K562 (cell line): ENCODE measurements around the gene HK1. TPM values are rescaled to one million over a fixed set of nuclear protein-coding genes. Genes with fewer than 3 reads are reported as not detected.

Experiments used
- ATAC-seq: fragments of 200-7000 bp; cut with Tn5 transposase; 3 replicates; pipeline ENCODE4 v1.9.1; 2020; ENCODE audit warnings: moderate library complexity
- BruUV-seq: library from RNA; stranded (reverse); fragments of 400-500 nt; replicated peaks from 2 replicates; lab custom pipeline; 2021; lab: Mats Ljungman, UMichigan
- CTCF ChIA-PET: fragments of 300-600 bp; formaldehyde crosslinking; extraction: SDS; loops from one replicate; lab custom pipeline; 2021; ENCODE audit warnings: low intra/inter-chr PET ratio; lab: Yijun Ruan, JAX
- POLR2A ChIA-PET: fragments of 300-600, 350-650 bp; sonication (Branson Sonifier 250); formaldehyde crosslinking; extraction: SDS; loops from one replicate; lab custom pipeline; 2021; ENCODE audit warnings: antibody characterized with exemption, inconsistent platforms; lab: Yijun Ruan, JAX
- DNase-seq, 4 experiments: peaks; one replicate each; pipeline versions ENCODE4 v3.0.0 to v3.0.0-alpha.2; 2011 to 2018; ENCODE audit warnings: low spot score in 3 of 4, mixed read lengths in 3 of 4; ENCODE audit errors: extremely low read depth in 1 of 4
- FAIRE-seq: peaks from 2 replicates; lab custom pipeline; 2011; peaks lifted over from hg19 to GRCh38; lab: Jason Lieb, UNC
- H2AFZ ChIP-seq: 2 replicates; pipeline ENCODE4 v1.6.0; 2011; ENCODE audit warnings: low read depth, low read length, control low read depth, inconsistent platforms
- H3K27ac ChIP-seq: fragments of 200-600 bp; 3 replicates; pipeline ENCODE4 v1.8.0; 2011; ENCODE audit warnings: low read depth, mild to moderate bottlenecking, control low read depth, inconsistent platforms, low read length, moderate library complexity, mixed read lengths; ENCODE audit errors: extremely low read depth
- H3K27me3 ChIP-seq, 2 experiments: fragments of 300-600 bp in 1 of 2; 2 replicates in 1 of 2; 3 replicates in 1 of 2; pipeline versions ENCODE4 v1.6.0 to v1.8.0; 2011; ENCODE audit warnings: inconsistent platforms in 2 of 2, low read length in 2 of 2, mild to moderate bottlenecking in 1 of 2, mixed read lengths in 1 of 2, moderate library complexity in 1 of 2; ENCODE audit not compliant: control insufficient read depth in 2 of 2, insufficient read depth in 2 of 2
- H3K36me3 ChIP-seq: fragments of 300-600 bp; 3 replicates; pipeline ENCODE4 v1.8.0; 2011; ENCODE audit warnings: mild to moderate bottlenecking, low read length, inconsistent platforms; ENCODE audit not compliant: control insufficient read depth, insufficient read depth
- H3K4me1 ChIP-seq, 2 experiments: fragments of 200-600 bp in 1 of 2; replicated peaks in 1 of 2; 2 replicates in 1 of 2; 3 replicates in 1 of 2; pipeline versions ENCODE4 v1.5.1 to v1.8.0; 2011; ENCODE audit warnings: inconsistent platforms in 2 of 2, low read length in 2 of 2, mild to moderate bottlenecking in 1 of 2, mixed read lengths in 1 of 2, moderate library complexity in 1 of 2; ENCODE audit not compliant: control insufficient read depth in 2 of 2, insufficient read depth in 2 of 2
- H3K4me2 ChIP-seq: 2 replicates; pipeline ENCODE4 v1.6.1; 2011; ENCODE audit warnings: low read length, control low read depth, inconsistent platforms, mixed read lengths; ENCODE audit not compliant: insufficient read depth
- H3K4me3 ChIP-seq: fragments of 200-600 bp; sonication (generic), shearing (Covaris generic); 2 replicates; pipeline ENCODE4 v1.5.1; 2016; ENCODE audit warnings: control low read depth, inconsistent platforms
- H3K79me2 ChIP-seq: fragments of 200-600 bp; 3 replicates; pipeline ENCODE4 v1.8.0; 2011; ENCODE audit warnings: low read length, inconsistent platforms; ENCODE audit not compliant: control insufficient read depth, insufficient read depth
- H3K9ac ChIP-seq, 2 experiments: 2 replicates each; pipeline versions ENCODE4 v1.6.0 to v1.6.1; 2011; ENCODE audit warnings: low read depth in 2 of 2, low read length in 2 of 2, control low read depth in 1 of 2, inconsistent platforms in 1 of 2, mild to moderate bottlenecking in 1 of 2, mixed read lengths in 1 of 2; ENCODE audit not compliant: insufficient read depth in 1 of 2
- H3K9me1 ChIP-seq: one replicate; pipeline ENCODE4 v1.6.0; 2011; ENCODE audit warnings: inconsistent platforms, mild to moderate bottlenecking, low read length, moderate library complexity; ENCODE audit not compliant: control insufficient read depth, insufficient read depth
- H3K9me3 ChIP-seq: replicated peaks from 2 replicates; pipeline ENCODE4 v1.5.1; 2011; ENCODE audit warnings: low read depth, low read length, inconsistent platforms; ENCODE audit not compliant: control insufficient read depth, insufficient read depth
- H4K20me1 ChIP-seq: replicated peaks from 2 replicates; pipeline ENCODE4 v1.6.1; 2011; ENCODE audit warnings: low read length, inconsistent platforms, mixed read lengths; ENCODE audit not compliant: control insufficient read depth, insufficient read depth
- POLR2G ChIP-seq: fragments of 200-400 bp; formaldehyde crosslinking; IDR thresholded peaks from 2 replicates; pipeline ENCODE4 v1.6.1; 2017; ENCODE audit warnings: low read depth, mild to moderate bottlenecking, antibody characterized with exemption, low read length, moderate library complexity
- RBM22 ChIP-seq: fragments of 200-400 bp; formaldehyde crosslinking; IDR thresholded peaks from 2 replicates; pipeline ENCODE4 v1.6.1; 2018; ENCODE audit warnings: low read length, low read depth; ENCODE audit not compliant: poor library complexity, severe bottlenecking
- STAT5B ChIP-seq: fragments of 250-450 bp; sonication (Bioruptor Pico); IDR thresholded peaks from 2 replicates; pipeline ENCODE4 v1.8.0; 2021; ENCODE audit warnings: mild to moderate bottlenecking, inconsistent platforms
- ZNF551 ChIP-seq: fragments of 250-450 bp; sonication (Bioruptor Pico); IDR thresholded peaks from 2 replicates; pipeline ENCODE4 v1.5.0; 2021; ENCODE audit warnings: mild to moderate bottlenecking, moderate library complexity
- WGBS: fragments of 100-300 bp; shearing (Covaris generic); methylation state at CpG from one replicate; pipeline ENCODE4 v1.1.6; 2016; ENCODE audit warnings: low coverage, mixed read lengths; ENCODE audit not compliant: insufficient coverage; ENCODE audit errors: missing lambda C conversion rate; 5-methylcytosine and 5-hydroxymethylcytosine counted together
- in situ Hi-C: fragments of 300-500 bp; cut with MboI; formaldehyde crosslinking; loops from 4 replicates; pipeline ENCODE4 v1.15.0; 2018; ENCODE audit warnings: inconsistent platforms, mixed read lengths
- intact Hi-C: fragments of 100-400 bp; cut with micrococcal nuclease; formaldehyde crosslinking; loops from 2 replicates; pipeline ENCODE4 v1.14.2; 2022
- polyA plus RNA-seq, 8 experiments: library from polyadenylated mRNA; depleted of rRNA in 4 of 8; stranded (reverse) in 5 of 8; unstranded in 3 of 8; fragments of >200 nt; fragmentation: Nextera tagmentation in 2 of 8; fragmentation: Illumina TruSeq in 1 of 8; extraction: Ambion mirVana in 2 of 8; extraction: Trizol in 1 of 8; gene quantifications; 2 replicates each; pipeline versions ENCODE4 v1.2.1 to v1.2.3, GENCODE V29; 2011 to 2014; ENCODE audit warnings: inconsistent platforms in 1 of 8, missing spikeins in 1 of 8
- total RNA-seq, 7 experiments: library from RNA; depleted of rRNA in 6 of 7; stranded (reverse); fragments of >200 nt in 6 of 7; fragmentation: Illumina TruSeq in 2 of 7; extraction: Trizol in 2 of 7; gene quantifications; 2 replicates each; pipeline versions ENCODE4 v1.2.1 to v1.2.3, GENCODE V29; 2011 to 2021; ENCODE audit warnings: low replicate concordance in 1 of 7
- TF ChIP-seq, protein P1 (sequence below): sonication (generic); formaldehyde crosslinking; IDR thresholded peaks from 2 replicates; pipeline ENCODE4 v1.8.0; 2022; ENCODE audit warnings: mild to moderate bottlenecking, missing genetic modification reagents
- TF ChIP-seq, protein P2 (sequence below): IDR thresholded peaks from 3 replicates; pipeline ENCODE4 v1.6.1; 2011; ENCODE audit warnings: borderline replicate concordance, mild to moderate bottlenecking; ENCODE audit not compliant: insufficient read length, insufficient read depth

Gene HK1
- total and polyA plus RNA-seq, 9 of the 15 experiments (the other 6 are each of a cell fraction or from before 2014, with no cell fraction given): 29.2 to 444 (median 193) TPM

GRCh38 chr10:69400936-69401335 is 122.6 kb downstream of the HK1 start:
- Histone ChIP-seq H3K36me3 (peaks cover 84% of the 10 kb centered on the region), H3K4me3 (no peak overlapping the region), H3K9me3 (no peaks in the 10 kb centered on the region), H3K27ac (no peak overlapping the region), H3K9ac (no peak overlapping the region), H2AFZ (no peak overlapping the region), H3K4me1 (peaks cover 0 to 6% of the 10 kb centered on the region in 2 experiments; a peak in 4 of 5 replicates), H3K79me2 (no peaks in the 10 kb centered on the region), H3K4me2 (no peak overlapping the region), H4K20me1 (0 out of 2 replicates have a peak, but pooled peaks cover 4% of the 10 kb centered on the region), H3K9me1 (peaks cover 2% of the 10 kb centered on the region), H3K27me3 (no peaks in the 10 kb centered on the region)
- BruUV-seq: no TSS peak
- TF ChIP-seq POLR2G: peak; percentile 35; the same call in 1 of the 2 replicates
- peak; percentile 78 for TF ChIP-seq RBM22
- TF ChIP-seq ZNF551: no peak
- in situ Hi-C loops: no loop called here
- no peak for FAIRE-seq
- WGBS: 95% methylated on average over 22 of the region's 23 CpGs
- CTCF ChIA-PET: no interaction called here
- no peak for DNase-seq
- intact Hi-C loops: no loop called here
- POLR2A ChIA-PET: no interaction called here
- no peak for ATAC-seq

DNA sequence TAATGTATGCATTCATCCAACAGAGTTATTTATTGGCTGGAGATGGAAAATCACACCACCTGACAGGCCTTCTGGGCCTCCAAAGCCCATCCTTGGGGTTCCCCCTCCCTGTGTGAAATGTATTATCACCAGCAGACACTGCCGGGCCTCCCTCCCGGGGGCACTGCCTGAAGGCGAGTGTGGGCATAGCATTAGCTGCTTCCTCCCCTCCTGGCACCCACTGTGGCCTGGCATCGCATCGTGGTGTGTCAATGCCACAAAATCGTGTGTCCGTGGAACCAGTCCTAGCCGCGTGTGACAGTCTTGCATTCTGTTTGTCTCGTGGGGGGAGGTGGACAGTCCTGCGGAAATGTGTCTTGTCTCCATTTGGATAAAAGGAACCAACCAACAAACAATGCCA is 123.1 kb downstream of the HK1 start:
- Histone ChIP-seq H3K27me3 (no peaks in the 10 kb centered on the region), H3K36me3 (peaks cover 79% of the 10 kb centered on the region), H2AFZ (no peak overlapping the region), H3K4me2 (no peak overlapping the region), H3K4me1 (peaks cover 0 to 6% of the 10 kb centered on the region in 2 experiments; a peak in 4 of 5 replicates), H3K9ac (no peak overlapping the region), H3K9me3 (no peaks in the 10 kb centered on the region), H4K20me1 (0 out of 2 replicates have a peak, but pooled peaks cover 4% of the 10 kb centered on the region), H3K4me3 (no peak overlapping the region), H3K9me1 (peaks cover 2% of the 10 kb centered on the region), H3K27ac (no peak overlapping the region), H3K79me2 (no peaks in the 10 kb centered on the region)
- FAIRE-seq: no peak
- TSS peak; percentile 78 for BruUV-seq
- intact Hi-C loops (no loop called here), in situ Hi-C loops (no loop called here)
- no peak for DNase-seq
- TF ChIP-seq, protein P1, sequence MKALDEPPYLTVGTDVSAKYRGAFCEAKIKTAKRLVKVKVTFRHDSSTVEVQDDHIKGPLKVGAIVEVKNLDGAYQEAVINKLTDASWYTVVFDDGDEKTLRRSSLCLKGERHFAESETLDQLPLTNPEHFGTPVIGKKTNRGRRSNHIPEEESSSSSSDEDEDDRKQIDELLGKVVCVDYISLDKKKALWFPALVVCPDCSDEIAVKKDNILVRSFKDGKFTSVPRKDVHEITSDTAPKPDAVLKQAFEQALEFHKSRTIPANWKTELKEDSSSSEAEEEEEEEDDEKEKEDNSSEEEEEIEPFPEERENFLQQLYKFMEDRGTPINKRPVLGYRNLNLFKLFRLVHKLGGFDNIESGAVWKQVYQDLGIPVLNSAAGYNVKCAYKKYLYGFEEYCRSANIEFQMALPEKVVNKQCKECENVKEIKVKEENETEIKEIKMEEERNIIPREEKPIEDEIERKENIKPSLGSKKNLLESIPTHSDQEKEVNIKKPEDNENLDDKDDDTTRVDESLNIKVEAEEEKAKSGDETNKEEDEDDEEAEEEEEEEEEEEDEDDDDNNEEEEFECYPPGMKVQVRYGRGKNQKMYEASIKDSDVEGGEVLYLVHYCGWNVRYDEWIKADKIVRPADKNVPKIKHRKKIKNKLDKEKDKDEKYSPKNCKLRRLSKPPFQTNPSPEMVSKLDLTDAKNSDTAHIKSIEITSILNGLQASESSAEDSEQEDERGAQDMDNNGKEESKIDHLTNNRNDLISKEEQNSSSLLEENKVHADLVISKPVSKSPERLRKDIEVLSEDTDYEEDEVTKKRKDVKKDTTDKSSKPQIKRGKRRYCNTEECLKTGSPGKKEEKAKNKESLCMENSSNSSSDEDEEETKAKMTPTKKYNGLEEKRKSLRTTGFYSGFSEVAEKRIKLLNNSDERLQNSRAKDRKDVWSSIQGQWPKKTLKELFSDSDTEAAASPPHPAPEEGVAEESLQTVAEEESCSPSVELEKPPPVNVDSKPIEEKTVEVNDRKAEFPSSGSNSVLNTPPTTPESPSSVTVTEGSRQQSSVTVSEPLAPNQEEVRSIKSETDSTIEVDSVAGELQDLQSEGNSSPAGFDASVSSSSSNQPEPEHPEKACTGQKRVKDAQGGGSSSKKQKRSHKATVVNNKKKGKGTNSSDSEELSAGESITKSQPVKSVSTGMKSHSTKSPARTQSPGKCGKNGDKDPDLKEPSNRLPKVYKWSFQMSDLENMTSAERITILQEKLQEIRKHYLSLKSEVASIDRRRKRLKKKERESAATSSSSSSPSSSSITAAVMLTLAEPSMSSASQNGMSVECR (CRISPR knock-in tag): no peak
- TF ChIP-seq STAT5B (CRISPR knock-in tag) (no peak), POLR2G (0 out of 2 replicates have a peak, but pooled peaks have one; percentile 37)
- TF ChIP-seq, protein P2, sequence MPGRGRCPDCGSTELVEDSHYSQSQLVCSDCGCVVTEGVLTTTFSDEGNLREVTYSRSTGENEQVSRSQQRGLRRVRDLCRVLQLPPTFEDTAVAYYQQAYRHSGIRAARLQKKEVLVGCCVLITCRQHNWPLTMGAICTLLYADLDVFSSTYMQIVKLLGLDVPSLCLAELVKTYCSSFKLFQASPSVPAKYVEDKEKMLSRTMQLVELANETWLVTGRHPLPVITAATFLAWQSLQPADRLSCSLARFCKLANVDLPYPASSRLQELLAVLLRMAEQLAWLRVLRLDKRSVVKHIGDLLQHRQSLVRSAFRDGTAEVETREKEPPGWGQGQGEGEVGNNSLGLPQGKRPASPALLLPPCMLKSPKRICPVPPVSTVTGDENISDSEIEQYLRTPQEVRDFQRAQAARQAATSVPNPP: no peak
- POLR2A ChIA-PET: no interaction called here
- CTCF ChIA-PET: no interaction called here
- ATAC-seq: no peak
- WGBS: 92% methylated on average over 11 of the region's 11 CpGs
